ENCODE results near the gene FDXR.

- TF ChIP-seq CTCF (IDR thresholded peaks at IDR 0.05; ENCODE audit: low read depth, low read length) (no peak), POLR2A (IDR thresholded peaks at IDR 0.05; ENCODE audit: extremely low read depth, insufficient read length) (no peak), MYC (IDR thresholded peaks at IDR 0.05; ENCODE audit: low read depth, low read length) (no peak)
These were observed 32.1 kb upstream of the FDXR start for GRCh38 chr17:74904687-74905409.

Measured in NB4 (cell line).